ENCODE measurements around the gene SLC22A15. TPM values are rescaled to one million over a fixed set of nuclear protein-coding genes. Genes with fewer than 3 reads are reported as not detected.

Gene SLC22A15
- total RNA-seq, 2 experiments from 2014 or later: 0.07 to 0.25 TPM

GRCh38 chr1:116115476-116116439, 139.4 kb downstream of the SLC22A15 start:
- Mint-ChIP-seq H3K4me3 (no peak overlapping the region), H3K36me3 (ENCODE audit: low read depth) (no peaks in the 10 kb centered on the region), H3K27me3 (peaks cover 2% of the 10 kb centered on the region), H3K4me1 (ENCODE audit: low read depth) (peaks cover 2% of the 10 kb centered on the region), H3K9me3 (no peaks in the 10 kb centered on the region), H3K27ac (no peak overlapping the region)
- intact Hi-C loops (cut with micrococcal nuclease): no loop called here
- CTCF ChIA-PET: no interaction called here
- TF ChIP-seq CTCF (IDR thresholded peaks at IDR 0.05): no peak
- ATAC-seq: no peak
- DNase-seq: no peak
- POLR2A ChIA-PET: no interaction called here

- ATAC-seq: no peak
- Mint-ChIP-seq H3K27me3 (peaks cover 9% of the 10 kb centered on the region), H3K36me3 (ENCODE audit: low read depth) (no peaks in the 10 kb centered on the region), H3K4me1 (ENCODE audit: low read depth) (no peaks in the 10 kb centered on the region), H3K27ac (no peak overlapping the region), H3K4me3 (no peak overlapping the region), H3K9me3 (no peaks in the 10 kb centered on the region)
- ChIA-PET POLR2A (no interaction called here), CTCF (no interaction called here)
- TF ChIP-seq CTCF (IDR thresholded peaks at IDR 0.05): no peak
- DNase-seq: no peak
- intact Hi-C loops (cut with micrococcal nuclease): no loop called here
Measured at GRCh38 chr1:116118471-116118870, 142.2 kb downstream of the SLC22A15 start.

Other genes with a start within 250 kb of the SLC22A15 start
- not detected for gene CASQ2, start 207.8 kb upstream of the SLC22A15 start, total RNA-seq
- not detected for gene NHLH2, start 135.4 kb upstream of the SLC22A15 start, total RNA-seq
- not detected for gene MAB21L3, start 134.9 kb downstream of the SLC22A15 start, total RNA-seq